GM23338 (cell line): ENCODE results near the gene SNPH. TPM values are rescaled to one million over a fixed set of nuclear protein-coding genes. Genes with fewer than 3 reads are reported as not detected.

Experiments
- ATAC-seq: fragments of 200-7000 bp; cut with Tn5 transposase; 3 replicates; pipeline ENCODE4 v1.9.1; 2020
- DNase-seq: peaks from one replicate; pipeline ENCODE4 v3.0.0-alpha.2; 2015; ENCODE audit warnings: low spot score
- H2AFZ ChIP-seq: fragments of 200-600 bp; sonication (generic); 2 replicates; pipeline ENCODE4 v1.8.0; 2016; ENCODE audit warnings: antibody characterized with exemption, mild to moderate bottlenecking, moderate library complexity
- H3F3A ChIP-seq: fragments of 200-600 bp; sonication (generic); replicated peaks from 2 replicates; pipeline ENCODE4 v1.8.0; 2017; ENCODE audit warnings: antibody characterized with exemption, mixed run types, low read depth
- H3K27ac ChIP-seq: fragments of 200-600 bp; sonication (generic); 2 replicates; pipeline ENCODE4 v1.6.1; 2016; ENCODE audit warnings: low read depth
- H3K27me3 ChIP-seq: fragments of 200-600 bp; sonication (generic); 2 replicates; pipeline ENCODE4 v1.8.0; 2016; ENCODE audit warnings: mild to moderate bottlenecking, mixed run types, moderate library complexity; ENCODE audit not compliant: insufficient read depth
- H3K36me3 ChIP-seq: fragments of 200-600 bp; sonication (generic); 2 replicates; pipeline ENCODE4 v1.8.0; 2016; ENCODE audit warnings: mild to moderate bottlenecking; ENCODE audit not compliant: insufficient read depth
- H3K4me1 ChIP-seq: fragments of 200-600 bp; sonication (generic); 2 replicates; pipeline ENCODE4 v1.8.0; 2016; ENCODE audit warnings: mild to moderate bottlenecking, moderate library complexity; ENCODE audit not compliant: insufficient read depth
- H3K4me2 ChIP-seq: fragments of 200-600 bp; sonication (generic); 2 replicates; pipeline ENCODE4 v1.7.1; 2017; ENCODE audit warnings: mixed run types
- H3K4me3 ChIP-seq: fragments of 200-600 bp; sonication (generic); 2 replicates; pipeline ENCODE4 v1.6.1; 2016; ENCODE audit warnings: mixed run types
- H3K79me2 ChIP-seq: fragments of 200-600 bp; sonication (generic); replicated peaks from 2 replicates; pipeline ENCODE4 v1.8.0; 2017; ENCODE audit warnings: mild to moderate bottlenecking; ENCODE audit not compliant: insufficient read depth
- H3K9me2 ChIP-seq: fragments of 200-600 bp; sonication (generic); 2 replicates; pipeline ENCODE4 v1.8.0; 2017; ENCODE audit not compliant: insufficient read depth
- H4K20me1 ChIP-seq: fragments of 200-600 bp; sonication (generic); replicated peaks from 2 replicates; pipeline ENCODE4 v1.8.0; 2017; ENCODE audit warnings: mild to moderate bottlenecking; ENCODE audit not compliant: insufficient read depth
- H3K27ac Mint-ChIP-seq: 2 replicates; pipeline ENCODE4 v1.8.0; 2020; ENCODE audit warnings: inconsistent platforms, mild to moderate bottlenecking, moderate library complexity, mixed read lengths
- H3K27me3 Mint-ChIP-seq: 3 replicates; pipeline ENCODE4 v1.8.0; 2022; ENCODE audit warnings: low read depth, mild to moderate bottlenecking, moderate library complexity, mixed read lengths, inconsistent platforms; ENCODE audit not compliant: insufficient read depth, poor library complexity
- H3K36me3 Mint-ChIP-seq: 3 replicates; pipeline ENCODE4 v1.8.0; 2021; ENCODE audit warnings: low read depth, mild to moderate bottlenecking, inconsistent platforms, moderate library complexity, mixed read lengths
- H3K4me1 Mint-ChIP-seq: 3 replicates; pipeline ENCODE4 v1.8.0; 2020; ENCODE audit warnings: mild to moderate bottlenecking, inconsistent platforms, mixed read lengths
- H3K4me3 Mint-ChIP-seq: 3 replicates; pipeline ENCODE4 v1.8.0; 2021; ENCODE audit warnings: moderate library complexity, mild to moderate bottlenecking, inconsistent platforms, mixed read lengths
- H3K9me3 Mint-ChIP-seq: 3 replicates; pipeline ENCODE4 v1.8.0; 2020; ENCODE audit warnings: moderate library complexity, mild to moderate bottlenecking, inconsistent platforms, mixed read lengths
- CREB1 ChIP-seq: fragments of 250-450 bp; sonication (Bioruptor Pico); IDR thresholded peaks from 2 replicates; pipeline ENCODE4 v1.5.0; 2020; ENCODE audit warnings: low read depth, mild to moderate bottlenecking, moderate library complexity
- EZH2 ChIP-seq: fragments of 200-600 bp; sonication (generic); IDR thresholded peaks from one replicate; pipeline ENCODE4 v1.8.0; 2017; ENCODE audit warnings: antibody characterized with exemption, mild to moderate bottlenecking, low read depth; ENCODE audit not compliant: unreplicated experiment
- EZH2phosphoT487 ChIP-seq: fragments of 200-600 bp; sonication (generic); IDR thresholded peaks from one replicate; pipeline ENCODE4 v1.8.1; 2018; ENCODE audit warnings: antibody characterized with exemption; ENCODE audit not compliant: unreplicated experiment
- JUNB ChIP-seq: IDR thresholded peaks from one replicate; pipeline ENCODE4 v1.6.1; 2016; ENCODE audit warnings: antibody characterized with exemption; ENCODE audit not compliant: unreplicated experiment
- NANOG ChIP-seq: IDR thresholded peaks from 2 replicates; pipeline ENCODE4 v1.6.1; 2016; ENCODE audit warnings: antibody characterized with exemption, borderline replicate concordance
- POLR2AphosphoS5 ChIP-seq: IDR thresholded peaks from 2 replicates; pipeline ENCODE4 v1.6.1; 2016; ENCODE audit warnings: antibody characterized with exemption, low read depth
- STAT1 ChIP-seq: IDR thresholded peaks from one replicate; pipeline ENCODE4 v1.6.1; 2016; ENCODE audit warnings: antibody characterized with exemption; ENCODE audit not compliant: unreplicated experiment
- ZNF114 ChIP-seq: fragments of 250-450 bp; sonication (Bioruptor Pico); IDR thresholded peaks from 2 replicates; pipeline ENCODE4 v1.5.0; 2020; ENCODE audit warnings: mild to moderate bottlenecking, moderate library complexity
- ZNF331 ChIP-seq: fragments of 250-450 bp; sonication (Bioruptor Pico); IDR thresholded peaks from 2 replicates; pipeline ENCODE4 v1.5.0; 2020; ENCODE audit warnings: low read depth, mild to moderate bottlenecking, moderate library complexity
- polyA plus RNA-seq: library from polyadenylated mRNA; unstranded; fragments of >200 nt; fragmentation: Nextera tagmentation; extraction: Ambion mirVana; gene quantifications from 2 replicates; pipeline ENCODE4 v1.2.1, GENCODE V29; 2016
- total RNA-seq: library from RNA; depleted of rRNA; stranded (reverse); fragments of >200 nt; shearing (Covaris generic); gene quantifications from 2 replicates; pipeline ENCODE4 v1.2.3, GENCODE V29; 2014
- TF ChIP-seq, protein P1 (sequence below), 2 experiments: fragments of 200-600 bp in 1 of 2; sonication (generic) in 1 of 2; conservative IDR thresholded peaks; 2 replicates each; pipeline versions ENCODE4 v1.5.1 to v1.6.1; 2016 to 2017; ENCODE audit warnings: antibody characterized with exemption in 2 of 2, low read depth in 2 of 2, mild to moderate bottlenecking in 2 of 2, moderate library complexity in 1 of 2
- TF ChIP-seq, protein P2 (sequence below): IDR thresholded peaks from 2 replicates; pipeline ENCODE4 v1.6.1; 2016; ENCODE audit warnings: antibody characterized with exemption
- TF ChIP-seq, protein P3 (sequence below): IDR thresholded peaks from one replicate; pipeline ENCODE4 v1.6.1; 2018; ENCODE audit warnings: antibody characterized with exemption; ENCODE audit not compliant: unreplicated experiment
- TF ChIP-seq, protein P4 (sequence below): fragments of 250-450 bp; sonication (Bioruptor Pico); IDR thresholded peaks from 2 replicates; pipeline ENCODE4 v1.5.0; 2020; ENCODE audit warnings: mild to moderate bottlenecking, moderate library complexity

The SNPH gene
- total and polyA plus RNA-seq, 2 experiments from 2014 or later = 1.5 to 5.8 TPM

DNA sequence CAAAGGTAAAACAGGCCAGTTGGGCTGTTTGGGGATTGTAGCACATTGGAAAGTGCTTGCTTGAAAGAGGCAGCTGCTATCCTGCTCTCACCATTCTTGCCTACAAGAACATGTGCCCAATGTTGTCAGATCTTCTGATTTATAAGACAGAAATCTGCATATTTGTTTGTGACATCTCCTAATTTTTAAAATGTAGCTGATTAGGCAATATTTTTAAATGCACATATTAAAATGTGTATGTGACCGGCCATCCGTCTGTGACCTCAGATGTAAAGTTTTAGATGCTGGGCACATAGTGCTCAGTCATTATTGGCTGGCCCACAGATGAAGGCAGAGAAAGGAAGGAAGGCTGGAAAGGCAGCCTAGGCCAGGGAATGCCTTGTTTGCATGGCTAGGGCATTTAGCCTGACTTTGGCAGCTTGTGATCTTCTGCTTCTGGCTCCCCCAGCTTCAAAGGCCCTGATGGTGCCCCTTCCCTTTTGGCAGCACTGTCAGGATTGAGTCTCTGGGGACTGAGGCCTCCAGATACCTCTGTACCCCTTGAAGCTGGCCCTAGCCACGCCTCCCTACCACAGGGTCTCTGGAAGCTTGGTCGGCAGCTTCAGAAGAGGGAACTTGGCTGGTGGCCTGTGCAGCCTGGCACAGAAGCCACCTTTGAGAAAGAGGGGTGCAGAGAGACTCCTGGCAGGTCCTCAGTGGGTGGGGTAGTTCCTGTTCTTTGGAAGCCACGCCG lies 6.4 kb downstream of the SNPH start:
- DNase-seq (no peak), ATAC-seq (no peak)
- Histone ChIP-seq H2AFZ (no peak overlapping the region), H3F3A (no peaks in the 10 kb centered on the region), H4K20me1 (0 out of 2 replicates have a peak, but pooled peaks cover 2% of the 10 kb centered on the region), H3K4me3 (no peak overlapping the region), H3K27ac (no peak overlapping the region), H3K4me2 (no peak overlapping the region), H3K27me3 (0 out of 2 replicates have a peak, but pooled peaks cover 3% of the 10 kb centered on the region), H3K4me1 (peaks cover 2% of the 10 kb centered on the region), H3K36me3 (no peaks in the 10 kb centered on the region), H3K79me2 (no peaks in the 10 kb centered on the region), H3K9me2 (no peaks in the 10 kb centered on the region)
- H3K4me3 Mint-ChIP-seq = no peak overlapping the region
- peaks cover 7% of the 10 kb centered on the region for H3K27me3 Mint-ChIP-seq
- no peak overlapping the region for H3K27ac Mint-ChIP-seq
- H3K9me3 Mint-ChIP-seq = no peaks in the 10 kb centered on the region
- peaks cover 7% of the 10 kb centered on the region for H3K4me1 Mint-ChIP-seq
- no peak for TF ChIP-seq CREB1
- no peak for TF ChIP-seq EZH2
- TF ChIP-seq EZH2phosphoT487 = no peak
- no peak for TF ChIP-seq STAT1
- no peak for TF ChIP-seq POLR2AphosphoS5
- no peak for TF ChIP-seq ZNF114 (CRISPR knock-in tag)
- no peak for TF ChIP-seq ZNF331 (CRISPR knock-in tag)
- TF ChIP-seq JUNB = no peak
- TF ChIP-seq, protein P1, sequence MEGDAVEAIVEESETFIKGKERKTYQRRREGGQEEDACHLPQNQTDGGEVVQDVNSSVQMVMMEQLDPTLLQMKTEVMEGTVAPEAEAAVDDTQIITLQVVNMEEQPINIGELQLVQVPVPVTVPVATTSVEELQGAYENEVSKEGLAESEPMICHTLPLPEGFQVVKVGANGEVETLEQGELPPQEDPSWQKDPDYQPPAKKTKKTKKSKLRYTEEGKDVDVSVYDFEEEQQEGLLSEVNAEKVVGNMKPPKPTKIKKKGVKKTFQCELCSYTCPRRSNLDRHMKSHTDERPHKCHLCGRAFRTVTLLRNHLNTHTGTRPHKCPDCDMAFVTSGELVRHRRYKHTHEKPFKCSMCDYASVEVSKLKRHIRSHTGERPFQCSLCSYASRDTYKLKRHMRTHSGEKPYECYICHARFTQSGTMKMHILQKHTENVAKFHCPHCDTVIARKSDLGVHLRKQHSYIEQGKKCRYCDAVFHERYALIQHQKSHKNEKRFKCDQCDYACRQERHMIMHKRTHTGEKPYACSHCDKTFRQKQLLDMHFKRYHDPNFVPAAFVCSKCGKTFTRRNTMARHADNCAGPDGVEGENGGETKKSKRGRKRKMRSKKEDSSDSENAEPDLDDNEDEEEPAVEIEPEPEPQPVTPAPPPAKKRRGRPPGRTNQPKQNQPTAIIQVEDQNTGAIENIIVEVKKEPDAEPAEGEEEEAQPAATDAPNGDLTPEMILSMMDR (conservative IDR thresholded peaks at IDR 0.05; ENCODE audit: low read depth in 2 of 2) = no peak
- TF ChIP-seq, protein P2, sequence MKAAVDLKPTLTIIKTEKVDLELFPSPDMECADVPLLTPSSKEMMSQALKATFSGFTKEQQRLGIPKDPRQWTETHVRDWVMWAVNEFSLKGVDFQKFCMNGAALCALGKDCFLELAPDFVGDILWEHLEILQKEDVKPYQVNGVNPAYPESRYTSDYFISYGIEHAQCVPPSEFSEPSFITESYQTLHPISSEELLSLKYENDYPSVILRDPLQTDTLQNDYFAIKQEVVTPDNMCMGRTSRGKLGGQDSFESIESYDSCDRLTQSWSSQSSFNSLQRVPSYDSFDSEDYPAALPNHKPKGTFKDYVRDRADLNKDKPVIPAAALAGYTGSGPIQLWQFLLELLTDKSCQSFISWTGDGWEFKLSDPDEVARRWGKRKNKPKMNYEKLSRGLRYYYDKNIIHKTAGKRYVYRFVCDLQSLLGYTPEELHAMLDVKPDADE = no peak
- TF ChIP-seq, protein P3, sequence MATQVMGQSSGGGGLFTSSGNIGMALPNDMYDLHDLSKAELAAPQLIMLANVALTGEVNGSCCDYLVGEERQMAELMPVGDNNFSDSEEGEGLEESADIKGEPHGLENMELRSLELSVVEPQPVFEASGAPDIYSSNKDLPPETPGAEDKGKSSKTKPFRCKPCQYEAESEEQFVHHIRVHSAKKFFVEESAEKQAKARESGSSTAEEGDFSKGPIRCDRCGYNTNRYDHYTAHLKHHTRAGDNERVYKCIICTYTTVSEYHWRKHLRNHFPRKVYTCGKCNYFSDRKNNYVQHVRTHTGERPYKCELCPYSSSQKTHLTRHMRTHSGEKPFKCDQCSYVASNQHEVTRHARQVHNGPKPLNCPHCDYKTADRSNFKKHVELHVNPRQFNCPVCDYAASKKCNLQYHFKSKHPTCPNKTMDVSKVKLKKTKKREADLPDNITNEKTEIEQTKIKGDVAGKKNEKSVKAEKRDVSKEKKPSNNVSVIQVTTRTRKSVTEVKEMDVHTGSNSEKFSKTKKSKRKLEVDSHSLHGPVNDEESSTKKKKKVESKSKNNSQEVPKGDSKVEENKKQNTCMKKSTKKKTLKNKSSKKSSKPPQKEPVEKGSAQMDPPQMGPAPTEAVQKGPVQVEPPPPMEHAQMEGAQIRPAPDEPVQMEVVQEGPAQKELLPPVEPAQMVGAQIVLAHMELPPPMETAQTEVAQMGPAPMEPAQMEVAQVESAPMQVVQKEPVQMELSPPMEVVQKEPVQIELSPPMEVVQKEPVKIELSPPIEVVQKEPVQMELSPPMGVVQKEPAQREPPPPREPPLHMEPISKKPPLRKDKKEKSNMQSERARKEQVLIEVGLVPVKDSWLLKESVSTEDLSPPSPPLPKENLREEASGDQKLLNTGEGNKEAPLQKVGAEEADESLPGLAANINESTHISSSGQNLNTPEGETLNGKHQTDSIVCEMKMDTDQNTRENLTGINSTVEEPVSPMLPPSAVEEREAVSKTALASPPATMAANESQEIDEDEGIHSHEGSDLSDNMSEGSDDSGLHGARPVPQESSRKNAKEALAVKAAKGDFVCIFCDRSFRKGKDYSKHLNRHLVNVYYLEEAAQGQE = no peak
- TF ChIP-seq, protein P4, sequence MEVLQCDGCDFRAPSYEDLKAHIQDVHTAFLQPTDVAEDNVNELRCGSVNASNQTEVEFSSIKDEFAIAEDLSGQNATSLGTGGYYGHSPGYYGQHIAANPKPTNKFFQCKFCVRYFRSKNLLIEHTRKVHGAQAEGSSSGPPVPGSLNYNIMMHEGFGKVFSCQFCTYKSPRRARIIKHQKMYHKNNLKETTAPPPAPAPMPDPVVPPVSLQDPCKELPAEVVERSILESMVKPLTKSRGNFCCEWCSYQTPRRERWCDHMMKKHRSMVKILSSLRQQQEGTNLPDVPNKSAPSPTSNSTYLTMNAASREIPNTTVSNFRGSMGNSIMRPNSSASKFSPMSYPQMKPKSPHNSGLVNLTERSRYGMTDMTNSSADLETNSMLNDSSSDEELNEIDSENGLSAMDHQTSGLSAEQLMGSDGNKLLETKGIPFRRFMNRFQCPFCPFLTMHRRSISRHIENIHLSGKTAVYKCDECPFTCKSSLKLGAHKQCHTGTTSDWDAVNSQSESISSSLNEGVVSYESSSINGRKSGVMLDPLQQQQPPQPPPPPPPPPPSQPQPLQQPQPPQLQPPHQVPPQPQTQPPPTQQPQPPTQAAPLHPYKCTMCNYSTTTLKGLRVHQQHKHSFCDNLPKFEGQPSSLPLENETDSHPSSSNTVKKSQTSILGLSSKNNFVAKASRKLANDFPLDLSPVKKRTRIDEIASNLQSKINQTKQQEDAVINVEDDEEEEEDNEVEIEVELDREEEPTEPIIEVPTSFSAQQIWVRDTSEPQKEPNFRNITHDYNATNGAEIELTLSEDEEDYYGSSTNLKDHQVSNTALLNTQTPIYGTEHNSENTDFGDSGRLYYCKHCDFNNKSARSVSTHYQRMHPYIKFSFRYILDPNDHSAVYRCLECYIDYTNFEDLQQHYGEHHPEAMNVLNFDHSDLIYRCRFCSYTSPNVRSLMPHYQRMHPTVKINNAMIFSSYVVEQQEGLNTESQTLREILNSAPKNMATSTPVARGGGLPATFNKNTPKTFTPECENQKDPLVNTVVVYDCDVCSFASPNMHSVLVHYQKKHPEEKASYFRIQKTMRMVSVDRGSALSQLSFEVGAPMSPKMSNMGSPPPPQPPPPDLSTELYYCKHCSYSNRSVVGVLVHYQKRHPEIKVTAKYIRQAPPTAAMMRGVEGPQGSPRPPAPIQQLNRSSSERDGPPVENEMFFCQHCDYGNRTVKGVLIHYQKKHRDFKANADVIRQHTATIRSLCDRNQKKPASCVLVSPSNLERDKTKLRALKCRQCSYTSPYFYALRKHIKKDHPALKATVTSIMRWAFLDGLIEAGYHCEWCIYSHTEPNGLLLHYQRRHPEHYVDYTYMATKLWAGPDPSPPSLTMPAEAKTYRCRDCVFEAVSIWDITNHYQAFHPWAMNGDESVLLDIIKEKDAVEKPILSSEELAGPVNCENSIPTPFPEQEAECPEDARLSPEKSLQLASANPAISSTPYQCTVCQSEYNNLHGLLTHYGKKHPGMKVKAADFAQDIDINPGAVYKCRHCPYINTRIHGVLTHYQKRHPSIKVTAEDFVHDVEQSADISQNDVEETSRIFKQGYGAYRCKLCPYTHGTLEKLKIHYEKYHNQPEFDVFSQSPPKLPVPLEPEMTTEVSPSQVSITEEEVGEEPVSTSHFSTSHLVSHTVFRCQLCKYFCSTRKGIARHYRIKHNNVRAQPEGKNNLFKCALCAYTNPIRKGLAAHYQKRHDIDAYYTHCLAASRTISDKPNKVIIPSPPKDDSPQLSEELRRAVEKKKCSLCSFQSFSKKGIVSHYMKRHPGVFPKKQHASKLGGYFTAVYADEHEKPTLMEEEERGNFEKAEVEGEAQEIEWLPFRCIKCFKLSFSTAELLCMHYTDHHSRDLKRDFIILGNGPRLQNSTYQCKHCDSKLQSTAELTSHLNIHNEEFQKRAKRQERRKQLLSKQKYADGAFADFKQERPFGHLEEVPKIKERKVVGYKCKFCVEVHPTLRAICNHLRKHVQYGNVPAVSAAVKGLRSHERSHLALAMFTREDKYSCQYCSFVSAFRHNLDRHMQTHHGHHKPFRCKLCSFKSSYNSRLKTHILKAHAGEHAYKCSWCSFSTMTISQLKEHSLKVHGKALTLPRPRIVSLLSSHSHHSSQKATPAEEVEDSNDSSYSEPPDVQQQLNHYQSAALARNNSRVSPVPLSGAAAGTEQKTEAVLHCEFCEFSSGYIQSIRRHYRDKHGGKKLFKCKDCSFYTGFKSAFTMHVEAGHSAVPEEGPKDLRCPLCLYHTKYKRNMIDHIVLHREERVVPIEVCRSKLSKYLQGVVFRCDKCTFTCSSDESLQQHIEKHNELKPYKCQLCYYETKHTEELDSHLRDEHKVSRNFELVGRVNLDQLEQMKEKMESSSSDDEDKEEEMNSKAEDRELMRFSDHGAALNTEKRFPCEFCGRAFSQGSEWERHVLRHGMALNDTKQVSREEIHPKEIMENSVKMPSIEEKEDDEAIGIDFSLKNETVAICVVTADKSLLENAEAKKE (CRISPR knock-in tag) = no peak
- no peak for TF ChIP-seq NANOG
- no peaks in the 10 kb centered on the region for H3K36me3 Mint-ChIP-seq
